HG03571 (cell line): Measurements from ENCODE around the gene TBC1D14.

Experiments used
- ATAC-seq: cut with Tn5 transposase; IDR thresholded peaks from one replicate; pipeline ENCODE4 v1.9.1; 2021; ENCODE audit not compliant: unreplicated experiment

The TBC1D14 gene

DNA sequence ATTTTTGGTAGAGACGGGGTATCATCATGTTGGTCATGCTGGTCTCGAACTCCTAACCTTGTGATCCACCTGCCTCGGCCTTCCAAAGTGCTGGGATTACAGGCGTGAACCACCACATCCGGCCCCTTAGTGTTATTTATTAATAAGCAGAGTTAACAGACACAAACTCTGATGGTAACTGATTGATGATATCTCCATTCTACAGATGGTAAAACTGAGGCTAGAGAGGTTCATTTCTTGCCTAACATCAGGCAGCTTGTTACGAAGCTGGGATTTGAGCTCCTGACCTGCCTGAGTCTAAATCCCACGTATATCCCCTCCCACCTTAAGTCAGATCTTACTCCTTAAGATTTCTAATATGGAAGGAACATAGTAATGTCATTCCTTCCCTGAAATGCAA is 36.9 kb downstream of the TBC1D14 start:
- no peak for ATAC-seq

- ATAC-seq: no peak
Measured at GRCh38 chr4:6948134-6948460, 38.5 kb downstream of the TBC1D14 start.

- ATAC-seq: no peak
Measured at GRCh38 chr4:6951880-6952381, 42.3 kb downstream of the TBC1D14 start.

DNA sequence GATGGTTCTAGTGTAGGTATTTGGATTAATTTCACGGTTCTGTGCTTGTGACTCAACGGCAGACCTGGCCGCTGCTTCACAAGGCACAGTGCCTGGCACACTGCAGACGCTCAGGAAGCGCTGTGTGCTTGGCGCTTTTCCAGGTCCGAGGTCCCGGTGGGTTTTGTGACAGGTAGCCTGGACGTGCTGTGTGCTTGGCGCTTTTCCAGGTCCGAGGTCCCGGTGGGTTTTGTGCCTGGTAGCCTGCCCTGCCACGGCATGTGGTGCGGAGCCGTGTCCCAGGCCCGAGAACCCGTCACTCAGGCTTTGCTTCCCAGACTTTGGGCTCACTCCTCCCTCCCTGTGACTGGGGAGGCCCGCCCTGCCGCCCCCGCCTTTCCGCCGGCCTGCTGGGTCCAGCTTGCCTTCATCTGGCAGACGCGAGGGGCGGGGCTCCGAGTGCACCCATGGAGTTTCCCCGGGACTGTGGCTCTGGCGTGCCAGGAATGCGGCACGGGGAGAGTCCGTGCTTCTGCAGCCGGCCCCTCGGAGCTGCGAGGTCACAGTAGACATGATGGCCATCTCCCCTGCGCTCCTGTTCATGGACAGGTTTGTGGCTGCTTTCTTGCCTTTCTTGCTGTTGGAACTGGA is 44.2 kb downstream of the TBC1D14 start:
- no peak for ATAC-seq

DNA sequence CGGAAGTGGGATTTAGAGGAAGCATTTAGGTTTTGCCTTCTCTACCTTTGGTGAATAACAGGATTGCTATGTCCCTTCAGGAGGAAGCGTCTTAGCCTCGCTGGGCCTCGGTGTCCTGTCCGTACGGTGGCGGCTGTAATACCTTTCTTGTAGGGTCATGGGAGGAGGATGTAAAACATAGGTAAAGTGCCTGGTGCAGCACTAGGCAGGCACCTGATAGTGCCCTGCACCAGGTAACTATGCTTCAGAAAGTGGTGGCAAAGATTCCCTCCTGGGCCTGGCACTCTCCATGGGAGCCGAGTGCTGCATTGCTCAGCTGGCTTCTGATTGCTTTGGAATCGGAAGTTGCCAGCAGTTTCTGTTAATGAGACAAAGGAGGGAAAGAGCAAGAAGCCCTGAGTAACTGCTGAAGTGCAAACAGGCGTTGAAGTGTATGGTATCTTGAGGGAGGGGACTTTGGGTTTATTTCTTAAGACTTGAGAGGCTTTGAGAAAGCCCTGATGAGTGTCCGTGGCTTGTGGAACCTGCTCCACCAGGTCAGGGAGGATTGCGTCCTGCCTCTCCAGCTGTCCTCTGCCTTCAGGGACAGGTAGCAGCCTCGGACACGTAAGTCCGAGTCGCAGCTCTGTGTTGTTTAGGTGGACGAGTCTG is 45.8 kb downstream of the TBC1D14 start:
- no peak for ATAC-seq

DNA sequence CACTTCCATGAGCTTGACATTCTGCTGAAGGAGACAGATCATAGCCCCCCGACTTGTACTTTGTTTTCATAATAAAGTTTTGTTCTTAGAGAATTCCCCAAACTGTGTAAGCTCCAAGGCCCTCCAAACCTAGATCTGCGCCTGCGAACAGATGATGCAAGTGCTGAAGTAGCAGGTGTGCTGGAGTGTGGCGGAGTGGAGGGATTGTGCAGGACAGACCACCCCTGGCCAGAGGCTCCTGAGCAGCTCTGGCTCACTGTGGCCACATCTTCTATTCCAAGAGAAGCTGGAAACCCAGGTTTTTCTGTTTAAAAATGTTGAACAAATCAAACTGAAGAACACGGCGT is 46.4 kb downstream of the TBC1D14 start:
- no peak for ATAC-seq

- ATAC-seq: no peak
Measured at GRCh38 chr4:6956434-6957147, 47.0 kb downstream of the TBC1D14 start.

- no peak for ATAC-seq
Measured at GRCh38 chr4:6957148-6957520, 47.5 kb downstream of the TBC1D14 start.

- no peak for ATAC-seq
Measured at GRCh38 chr4:6957994-6958393, 48.4 kb downstream of the TBC1D14 start.

GRCh38 chr4:6959261-6959660 is 49.6 kb downstream of the TBC1D14 start:
- ATAC-seq: no peak

DNA sequence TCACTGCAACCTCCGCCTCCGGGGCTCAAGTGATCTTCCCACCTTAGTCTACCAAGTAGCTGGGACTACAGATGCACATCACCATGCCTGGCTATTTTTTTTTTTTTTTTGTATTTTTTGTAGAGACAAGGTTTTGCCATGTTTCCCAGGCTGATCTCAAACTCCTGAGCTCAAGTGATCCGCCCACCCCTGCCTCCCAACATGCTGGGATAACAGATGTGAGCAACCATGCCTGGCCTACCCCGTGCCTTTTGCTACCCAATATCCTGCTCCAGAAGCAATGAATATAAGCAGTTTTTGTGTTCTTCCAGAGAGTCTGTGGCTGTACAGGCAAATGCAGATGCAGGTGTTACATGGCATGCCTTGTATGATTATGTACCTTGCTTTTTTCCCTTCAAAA is 50.5 kb downstream of the TBC1D14 start:
- no peak for ATAC-seq

GRCh38 chr4:6960628-6961412 is 51.2 kb downstream of the TBC1D14 start:
- ATAC-seq: no peak

- no peak for ATAC-seq
Measured at GRCh38 chr4:6961496-6962210, 52.0 kb downstream of the TBC1D14 start.

DNA sequence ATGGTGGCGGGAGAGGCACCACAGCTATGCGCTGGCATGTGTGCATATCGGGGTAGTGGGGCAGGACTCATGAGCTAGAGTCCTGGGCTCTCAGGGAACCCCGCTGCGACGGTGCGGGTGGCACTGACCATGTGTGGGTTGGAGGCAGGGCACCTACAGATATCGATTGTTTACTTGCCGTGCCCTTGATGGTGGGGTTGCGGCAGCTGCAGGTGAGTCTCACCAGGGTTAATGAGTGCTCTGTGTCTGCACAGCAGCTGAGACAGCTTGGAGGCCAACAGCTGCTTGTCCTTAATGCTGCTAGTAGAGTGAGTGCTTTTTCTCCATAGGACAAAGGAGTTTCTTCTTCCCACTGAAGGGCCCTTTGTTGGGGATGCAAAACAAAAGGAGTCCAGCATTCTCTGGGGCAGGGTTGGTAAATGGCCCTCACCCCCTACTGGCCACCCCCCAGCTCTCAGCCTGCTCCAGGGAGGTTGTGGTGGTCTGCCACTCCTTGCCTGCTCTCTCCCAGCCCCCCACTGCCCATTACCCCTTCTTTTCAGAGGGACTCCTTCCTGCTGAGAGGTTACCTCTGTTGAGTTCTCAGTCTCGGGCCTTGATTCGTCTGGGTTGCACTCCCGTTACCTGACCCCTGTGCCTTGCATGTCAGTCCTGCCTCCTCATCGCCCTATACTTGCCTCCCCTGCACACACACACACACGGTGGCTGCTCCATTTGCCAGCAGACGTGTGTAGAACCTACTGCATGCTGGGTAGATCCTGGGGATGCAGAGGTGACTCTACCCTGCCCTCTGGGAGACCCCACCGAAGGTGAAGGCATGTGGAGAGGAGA is 52.8 kb downstream of the TBC1D14 start:
- ATAC-seq: no peak

GRCh38 chr4:6963139-6963611 is 53.5 kb downstream of the TBC1D14 start:
- ATAC-seq: no peak

GRCh38 chr4:6964858-6965257 is 55.2 kb downstream of the TBC1D14 start:
- ATAC-seq: no peak

- ATAC-seq: no peak
Measured at GRCh38 chr4:6965329-6965728, 55.7 kb downstream of the TBC1D14 start.

GRCh38 chr4:6967846-6968340 is 58.3 kb downstream of the TBC1D14 start:
- ATAC-seq: no peak

GRCh38 chr4:6968496-6968895 is 58.9 kb downstream of the TBC1D14 start:
- no peak for ATAC-seq
